HEK293T (cell line): ENCODE results near the gene ALPL.
"Not testable (repeated sequence)": the region's sequence is repeated elsewhere in the genome, so short reads cannot be mapped to it uniquely, and the experiment has no call there.

Experiments
- CTCF ChIA-PET: fragments of 350-600 bp; formaldehyde crosslinking; extraction: SDS; loops from one replicate; lab custom pipeline; 2021; ENCODE audit warnings: antibody characterized with exemption, inconsistent platforms; lab: Yijun Ruan, JAX
- POLR2A ChIA-PET: fragments of 350-600 bp; formaldehyde crosslinking; extraction: SDS; loops from one replicate; lab custom pipeline; 2020; ENCODE audit warnings: antibody characterized with exemption, inconsistent platforms; lab: Yijun Ruan, JAX
- DNase-seq: peaks from one replicate; pipeline ENCODE4 v3.0.0; 2012; ENCODE audit warnings: mixed read lengths; ENCODE audit errors: extremely low spot score
- ARNT ChIP-seq: fragments of 450-650 bp; IDR thresholded peaks from 2 replicates; pipeline ENCODE4 v1.6.1; 2017; ENCODE audit warnings: mild to moderate bottlenecking
- BHLHE40 ChIP-seq: fragments of 450-650 bp; IDR thresholded peaks from 2 replicates; pipeline ENCODE4 v1.6.1; 2016; ENCODE audit warnings: mild to moderate bottlenecking, moderate library complexity, borderline replicate concordance
- CTBP1 ChIP-seq: fragments of 450-650 bp; IDR thresholded peaks from 2 replicates; pipeline ENCODE4 v1.6.1; 2016; ENCODE audit warnings: borderline replicate concordance
- ELF4 ChIP-seq: fragments of 450-650 bp; IDR thresholded peaks from 2 replicates; pipeline ENCODE4 v1.6.1; 2017; ENCODE audit warnings: antibody characterized with exemption
- FOXA1 ChIP-seq: fragments of 450-650 bp; IDR thresholded peaks from 2 replicates; pipeline ENCODE4 v1.6.1; 2016; ENCODE audit warnings: mild to moderate bottlenecking
- FOXK2 ChIP-seq: fragments of 450-650 bp; IDR thresholded peaks from 2 replicates; pipeline ENCODE4 v1.6.1; 2016; ENCODE audit warnings: mild to moderate bottlenecking
- FOXM1 ChIP-seq: fragments of 450-650 bp; IDR thresholded peaks from 2 replicates; pipeline ENCODE4 v1.6.1; 2017; ENCODE audit warnings: mild to moderate bottlenecking, borderline replicate concordance
- HDGF ChIP-seq: fragments of 450-650 bp; IDR thresholded peaks from 2 replicates; pipeline ENCODE4 v1.6.1; 2017; ENCODE audit warnings: antibody characterized with exemption, borderline replicate concordance
- L3MBTL2 ChIP-seq: fragments of 450-650 bp; conservative IDR thresholded peaks from 2 replicates; pipeline ENCODE4 v1.6.1; 2016; ENCODE audit warnings: mild to moderate bottlenecking
- LEF1 ChIP-seq: fragments of 450-650 bp; IDR thresholded peaks from 2 replicates; pipeline ENCODE4 v1.6.1; 2017; ENCODE audit warnings: mild to moderate bottlenecking, borderline replicate concordance
- NFRKB ChIP-seq: fragments of 450-650 bp; IDR thresholded peaks from 2 replicates; pipeline ENCODE4 v1.6.1; 2016; ENCODE audit warnings: mild to moderate bottlenecking, moderate library complexity
- SP1 ChIP-seq: fragments of 450-650 bp; IDR thresholded peaks from 2 replicates; pipeline ENCODE4 v1.6.1; 2017
- SUZ12 ChIP-seq: fragments of 450-650 bp; IDR thresholded peaks from 2 replicates; pipeline ENCODE4 v1.6.1; 2016; ENCODE audit warnings: mild to moderate bottlenecking
- TARDBP ChIP-seq: fragments of 450-650 bp; IDR thresholded peaks from 2 replicates; pipeline ENCODE4 v1.6.1; 2016
- ZNF384 ChIP-seq: fragments of 450-650 bp; IDR thresholded peaks from 2 replicates; pipeline ENCODE4 v1.6.1; 2016
- TF ChIP-seq, protein P1 (sequence below): fragments of 450-650 bp; IDR thresholded peaks from 2 replicates; pipeline ENCODE4 v1.6.1; 2016

The ALPL gene

DNA sequence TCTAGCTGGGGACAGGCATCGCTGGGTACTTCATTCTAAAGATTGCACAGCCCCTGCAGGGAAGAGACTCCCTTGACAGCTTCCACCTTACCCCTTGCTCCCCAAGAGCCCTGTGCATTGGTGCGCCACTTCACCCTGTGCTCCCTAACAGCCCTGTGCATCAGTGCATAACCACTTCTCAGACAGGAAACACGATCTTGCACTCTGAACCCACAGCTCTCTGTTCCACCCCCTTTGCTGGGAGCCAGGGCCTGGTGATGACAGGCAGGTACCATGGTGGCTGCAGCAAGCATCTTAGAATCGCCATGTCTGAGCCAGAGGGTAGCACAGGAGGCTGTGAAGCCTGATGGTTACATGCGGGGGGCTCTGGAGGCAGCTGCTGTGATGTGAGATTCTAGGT is 5.0 kb downstream of the ALPL start:
- TF ChIP-seq TARDBP = no peak
- TF ChIP-seq CTBP1 = no peak
- TF ChIP-seq FOXK2 = no peak
- no peak for TF ChIP-seq ARNT
- TF ChIP-seq NFRKB = no peak
- TF ChIP-seq L3MBTL2 = no peak
- TF ChIP-seq, protein P1, sequence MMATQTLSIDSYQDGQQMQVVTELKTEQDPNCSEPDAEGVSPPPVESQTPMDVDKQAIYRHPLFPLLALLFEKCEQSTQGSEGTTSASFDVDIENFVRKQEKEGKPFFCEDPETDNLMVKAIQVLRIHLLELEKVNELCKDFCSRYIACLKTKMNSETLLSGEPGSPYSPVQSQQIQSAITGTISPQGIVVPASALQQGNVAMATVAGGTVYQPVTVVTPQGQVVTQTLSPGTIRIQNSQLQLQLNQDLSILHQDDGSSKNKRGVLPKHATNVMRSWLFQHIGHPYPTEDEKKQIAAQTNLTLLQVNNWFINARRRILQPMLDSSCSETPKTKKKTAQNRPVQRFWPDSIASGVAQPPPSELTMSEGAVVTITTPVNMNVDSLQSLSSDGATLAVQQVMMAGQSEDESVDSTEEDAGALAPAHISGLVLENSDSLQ = no peak
- TF ChIP-seq HDGF = no peak
- TF ChIP-seq ZNF384 = no peak
- no peak for TF ChIP-seq SUZ12
- no peak for TF ChIP-seq LEF1
- TF ChIP-seq ELF4 = no peak
- TF ChIP-seq BHLHE40 = no peak
- no peak for TF ChIP-seq FOXA1
- no peak for TF ChIP-seq SP1
- TF ChIP-seq FOXM1 = no peak
- DNase-seq = no peak
- CTCF ChIA-PET = no interaction called here
- POLR2A ChIA-PET = interaction anchor here (1.1 kb wide), 1 partner anchor 15 kb away, joined by 3 read pairs; no protein-coding TSS in a partner anchor

DNA sequence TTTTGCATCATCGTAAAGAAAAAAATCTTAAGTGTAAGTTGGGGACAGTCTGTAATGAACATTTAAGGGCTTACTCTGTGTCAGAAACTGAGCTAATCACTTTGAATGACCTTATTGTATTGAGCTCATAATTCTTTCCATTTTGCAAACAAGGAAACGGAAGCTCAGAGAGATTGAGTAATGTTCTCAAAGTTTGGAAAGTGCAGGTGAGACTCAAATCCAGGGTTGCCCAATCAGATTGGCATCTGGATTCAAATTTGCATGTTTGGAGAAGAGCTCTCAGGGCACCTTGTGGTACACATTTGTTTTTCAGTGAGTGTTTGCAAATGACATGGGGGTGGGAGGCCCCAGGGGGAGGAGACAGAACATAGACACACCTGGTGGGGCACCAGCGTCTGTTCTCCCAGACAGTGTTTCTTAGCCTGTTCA is 8.0 kb downstream of the ALPL start:
- ChIA-PET CTCF (no interaction called here), POLR2A (no interaction called here)

DNA sequence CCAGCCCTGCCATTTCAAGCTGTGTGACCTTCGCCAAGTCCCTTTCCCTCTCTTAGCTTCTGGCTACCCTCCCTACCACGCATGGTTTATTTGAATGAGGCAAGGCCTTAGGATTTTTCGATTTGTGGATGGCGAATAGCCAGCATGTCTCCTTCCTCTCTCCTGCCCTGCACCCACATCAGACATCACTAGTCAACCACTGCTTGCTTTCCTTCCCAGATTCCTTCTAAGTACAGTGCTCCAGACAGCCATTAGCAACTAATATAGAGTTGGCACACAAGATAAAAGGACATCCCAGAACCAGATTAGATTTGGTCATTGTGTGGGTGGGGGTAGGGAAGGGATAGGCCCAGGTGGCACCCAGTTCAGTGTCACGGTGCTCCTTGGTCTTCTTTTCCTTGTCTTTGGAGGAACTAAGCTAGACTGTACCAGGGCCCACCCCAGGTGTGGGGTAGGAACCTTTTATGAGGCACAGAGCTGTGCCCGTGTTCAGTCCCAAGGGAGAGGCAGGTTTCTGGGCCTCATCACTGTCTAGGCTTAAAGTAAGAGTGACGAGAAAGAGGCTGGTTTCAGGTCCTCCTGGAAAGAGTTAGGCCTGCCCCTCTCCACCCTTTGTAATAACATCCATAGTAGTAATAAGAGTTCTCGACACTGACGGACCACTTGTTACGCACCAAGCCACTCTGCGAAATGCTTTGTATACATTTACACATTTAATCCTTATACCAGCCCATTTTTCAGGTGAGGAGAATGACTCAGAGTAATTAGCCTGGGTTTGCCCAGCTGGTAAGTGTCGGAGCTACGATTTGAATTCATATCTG is 8.6 kb downstream of the ALPL start:
- TF ChIP-seq TARDBP = no peak
- TF ChIP-seq ZNF384 = no peak
- TF ChIP-seq LEF1 = no peak
- TF ChIP-seq ELF4 = no peak
- TF ChIP-seq FOXK2 = no peak
- TF ChIP-seq FOXA1 = no peak
- no peak for TF ChIP-seq L3MBTL2
- TF ChIP-seq CTBP1 = no peak
- no peak for TF ChIP-seq HDGF
- TF ChIP-seq BHLHE40 = no peak
- no peak for TF ChIP-seq SUZ12
- TF ChIP-seq, protein P1 = no peak
- no peak for TF ChIP-seq NFRKB
- TF ChIP-seq SP1 = no peak
- no peak for TF ChIP-seq FOXM1
- ChIA-PET POLR2A (no interaction called here), CTCF (no interaction called here)
- DNase-seq = no peak

More for the DNA sequence above, 8.0 kb downstream of the ALPL start:
- no peak for DNase-seq
- TF ChIP-seq SUZ12 = no peak
- TF ChIP-seq ZNF384 = no peak
- TF ChIP-seq FOXA1 = no peak
- no peak for TF ChIP-seq ELF4

DNA sequence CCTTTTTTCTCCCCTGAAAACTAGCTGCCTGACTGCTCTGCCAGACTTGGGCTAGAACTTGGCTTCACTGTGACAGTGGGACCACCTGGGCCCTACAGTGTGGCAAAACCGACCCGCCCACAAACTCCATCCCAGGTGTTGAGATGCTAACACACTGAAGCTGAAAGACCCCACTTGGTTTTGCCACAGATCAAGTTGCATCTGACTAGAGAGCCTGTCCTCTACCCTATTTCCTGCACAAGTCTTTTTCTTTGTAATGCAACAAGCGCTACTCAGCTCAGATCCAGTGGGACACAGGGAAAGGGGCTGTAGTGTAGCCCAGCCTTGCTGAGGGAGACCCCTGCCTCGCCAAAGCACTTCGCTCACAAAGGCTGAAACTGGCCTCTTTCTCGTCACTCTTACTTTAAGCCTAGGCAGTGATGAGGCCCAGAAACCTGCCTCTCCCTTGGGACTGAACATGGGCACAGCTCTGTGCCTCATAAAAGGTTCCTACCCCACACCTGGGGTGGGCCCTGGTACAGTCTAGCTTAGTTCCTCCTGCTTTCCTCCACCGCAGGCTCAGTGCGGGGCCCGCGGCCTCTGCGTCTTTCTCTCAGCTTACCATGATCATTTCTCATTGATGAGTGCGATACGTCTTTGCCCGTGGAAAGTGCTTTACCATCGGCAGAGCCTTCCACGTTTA is 9.7 kb downstream of the ALPL start:
- ChIA-PET CTCF (no interaction called here), POLR2A (no interaction called here)
- TF ChIP-seq FOXM1 = no peak
- TF ChIP-seq FOXK2 = no peak
- TF ChIP-seq FOXA1 = no peak
- TF ChIP-seq SUZ12 = no peak
- TF ChIP-seq HDGF = no peak
- TF ChIP-seq BHLHE40 = no peak
- TF ChIP-seq, protein P1 = no peak
- TF ChIP-seq ARNT = no peak
- no peak for DNase-seq

DNA sequence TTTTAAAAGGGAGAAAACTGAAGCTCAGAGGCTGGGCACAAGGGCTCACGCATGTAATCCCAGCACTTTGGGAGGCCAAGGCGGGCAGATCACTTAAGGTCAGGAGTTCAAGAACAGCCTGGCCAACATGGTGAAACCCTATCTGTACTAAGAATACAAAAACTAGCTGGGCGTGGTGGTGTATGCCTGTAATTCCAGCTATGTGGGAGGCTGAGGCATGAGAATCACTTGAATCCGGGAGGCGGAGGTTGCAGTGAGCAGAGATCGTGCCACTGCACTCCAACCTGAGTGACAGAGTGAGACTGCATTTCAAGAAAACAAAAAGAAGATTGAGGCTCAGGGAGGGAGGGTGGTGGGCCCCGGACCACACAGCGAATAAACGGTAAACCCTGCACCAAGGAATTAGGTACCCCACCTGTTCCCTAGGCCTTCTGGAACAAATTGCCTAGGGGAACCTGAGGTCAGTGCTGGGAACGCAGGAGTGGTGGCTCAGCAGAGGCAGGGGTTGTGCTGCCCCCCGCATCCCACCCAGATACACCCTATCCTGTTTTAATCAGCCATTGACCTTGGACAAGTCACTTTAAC is 10.4 kb downstream of the ALPL start:
- DNase-seq, CTCF ChIA-PET, POLR2A ChIA-PET: not testable (repeated sequence)
